Measurements from ENCODE around the gene ADSS2. TPM values are rescaled to one million over a fixed set of nuclear protein-coding genes. Genes with fewer than 3 reads are reported as not detected.

Gene ADSS2
- total and polyA plus RNA-seq, 2 of the 4 experiments (the other 2 are of a cell fraction), result 14.9 to 30.1 TPM

GRCh38 chr1:244437086-244437468 is 14.6 kb downstream of the ADSS2 start:
- POLR2A ChIA-PET (ENCODE audit: unreplicated experiment), result no interaction called here
- H3K4me1 ChIP-seq (ENCODE audit: control insufficient read depth, insufficient read depth, low read length), result peaks cover 7% of the 10 kb centered on the region
- H2AFZ ChIP-seq (replicated peaks; ENCODE audit: low read length, poor library complexity), result no peak overlapping the region
- peaks cover 13% of the 10 kb centered on the region for H3K36me3 ChIP-seq (ENCODE audit: control insufficient read depth, insufficient read depth, low read length)
- no peak overlapping the region for H2BK120ac ChIP-seq (ENCODE audit: low read depth, low read length)
- H2BK15ac ChIP-seq (ENCODE audit: low read depth, low read length), result no peak overlapping the region
- 0 out of 2 replicates have a peak overlapping the region, but pooled peaks have one; percentile 33 for H4K91ac ChIP-seq (ENCODE audit: insufficient read depth, low read depth, low read length)
- no peak overlapping the region for H2AK9ac ChIP-seq (replicated peaks; ENCODE audit: low read depth, low read length, poor library complexity)
- intact Hi-C loops (cut with micrococcal nuclease), result loop anchor here (10.0 kb wide), 1 partner anchor 392 kb away; no protein-coding TSS in a partner anchor
- H4K5ac ChIP-seq (ENCODE audit: low read depth, low read length), result no peak overlapping the region
- no peak for TF ChIP-seq MAZ (IDR thresholded peaks at IDR 0.05; ENCODE audit: borderline replicate concordance, low read depth, low read length)
- TF ChIP-seq CTCF (conservative IDR thresholded peaks at IDR 0.05; ENCODE audit: low read depth, low read length), result no peak
- TF ChIP-seq USF2 (IDR thresholded peaks at IDR 0.05; ENCODE audit: low read depth, low read length), result no peak
- TF ChIP-seq CEBPB (IDR thresholded peaks at IDR 0.05; ENCODE audit: low read depth, low read length), result peak; percentile 84
- no peak for TF ChIP-seq CHD1 (IDR thresholded peaks at IDR 0.05; ENCODE audit: low read depth, low read length)
- no peak for TF ChIP-seq NFE2L2 (IDR thresholded peaks at IDR 0.05; ENCODE audit: low read depth, low read length)
- 0 out of 2 replicates have a peak, but pooled peaks have one; percentile 37 for TF ChIP-seq FOS (IDR thresholded peaks at IDR 0.05; ENCODE audit: low read depth, low read length)
- TF ChIP-seq SMC3 (IDR thresholded peaks at IDR 0.05; ENCODE audit: low read depth, low read length), result no peak
- H3K9ac ChIP-seq (ENCODE audit: low read depth, low read length), result no peak overlapping the region
- H3K27me3 ChIP-seq (ENCODE audit: control insufficient read depth, insufficient read depth, low read length), result no peaks in the 10 kb centered on the region
- in situ Hi-C loops (cut with MboI; ENCODE audit: low sequenced_read_pairs), result no loop called here
- 0 out of 2 replicates have a peak overlapping the region, but pooled peaks have one; percentile 68 for H3K18ac ChIP-seq (ENCODE audit: low read depth, low read length)
- no peak overlapping the region for H3K56ac ChIP-seq (ENCODE audit: extremely low read depth, insufficient read depth, low read length)
- no peak overlapping the region; a peak in 1 of 4 replicates for H4K8ac ChIP-seq (ENCODE audit: low read depth in 2 of 2, low read length in 2 of 2)
- BruUV-seq (replicated peaks), result no TSS peak
- no peak overlapping the region for H2BK20ac ChIP-seq (ENCODE audit: low read depth, low read length)
- H3K14ac ChIP-seq (replicated peaks; ENCODE audit: low read depth, low read length), result no peak overlapping the region
- DNase-seq (peak; percentile 57), ATAC-seq (ENCODE audit: low read depth) (peak; percentile 35; the same call in 1 of the 2 replicates)
- peaks cover 10% of the 10 kb centered on the region; the same call in 1 of the 2 replicates for H4K20me1 ChIP-seq (ENCODE audit: insufficient read depth, low read length)
- H3K27ac ChIP-seq (ENCODE audit: insufficient read depth, low read length), result peak overlapping the region; percentile 52; the same call in 1 of the 2 replicates
- CTCF ChIA-PET, result interaction anchor here (1.1 kb wide), 1 partner anchor 25 kb away, joined by 3 read pairs; no protein-coding TSS in a partner anchor
- peaks cover 16 to 31% of the 10 kb centered on the region in 2 experiments; a peak in 3 of 4 replicates for H3K79me1 ChIP-seq (ENCODE audit: low read depth in 1 of 2, low read length in 2 of 2)
- dilution Hi-C loops (cut with HindIII; ENCODE audit: low sequenced_read_pairs, unreplicated experiment), result no loop called here
- H3K23ac ChIP-seq (ENCODE audit: low read depth, low read length), result no peak overlapping the region
- H2BK5ac ChIP-seq (ENCODE audit: low read depth, low read length, poor library complexity, severe bottlenecking), result peak overlapping the region; percentile 83
- H2AK5ac ChIP-seq (ENCODE audit: low read depth, low read length), result no peak overlapping the region
- peaks cover 14% of the 10 kb centered on the region for H3K9me1 ChIP-seq (ENCODE audit: insufficient read depth, low read length)
- no peak overlapping the region; the same call in 1 of the 2 replicates for H3K4ac ChIP-seq (ENCODE audit: low read depth, low read length)
- H3K4me2 ChIP-seq (ENCODE audit: low read depth, low read length), result peak overlapping the region; percentile 64
- H3K9me3 ChIP-seq (ENCODE audit: control insufficient read depth, insufficient read depth, low read length), result no peaks in the 10 kb centered on the region
- no peak overlapping the region for H3K4me3 ChIP-seq (ENCODE audit: insufficient read depth, low read depth, low read length)

Measured in IMR-90 (cell line).